HG03378 (cell line): Measurements from ENCODE around the gene CNTLN.
"Not testable (repeated sequence)": the region's sequence is repeated elsewhere in the genome, so short reads cannot be mapped to it uniquely, and the experiment has no call there.

Experiments used
- ATAC-seq: cut with Tn5 transposase; IDR thresholded peaks from one replicate; pipeline ENCODE4 v1.9.1; 2021; ENCODE audit warnings: mild to moderate bottlenecking, moderate library complexity; ENCODE audit not compliant: unreplicated experiment

CNTLN gene

DNA sequence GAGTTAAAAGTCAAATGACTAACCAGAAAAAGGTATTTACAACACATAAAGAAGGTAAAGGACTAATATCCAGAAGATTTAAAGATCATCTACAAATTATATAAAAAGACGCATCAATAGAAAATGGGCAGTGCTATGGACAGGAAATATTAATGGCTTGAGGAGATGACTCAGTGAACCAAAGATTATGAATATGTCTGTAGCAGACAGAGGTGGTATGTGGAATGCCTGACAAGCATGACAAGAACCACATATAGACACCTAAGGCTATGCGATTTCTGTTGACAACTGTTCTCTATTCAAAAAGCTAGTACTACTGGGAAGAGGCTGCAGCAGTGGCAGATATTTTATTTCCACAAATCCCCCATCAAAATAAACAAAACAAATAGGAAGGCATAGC, 267.0 kb downstream of the CNTLN start:
- no peak for ATAC-seq

DNA sequence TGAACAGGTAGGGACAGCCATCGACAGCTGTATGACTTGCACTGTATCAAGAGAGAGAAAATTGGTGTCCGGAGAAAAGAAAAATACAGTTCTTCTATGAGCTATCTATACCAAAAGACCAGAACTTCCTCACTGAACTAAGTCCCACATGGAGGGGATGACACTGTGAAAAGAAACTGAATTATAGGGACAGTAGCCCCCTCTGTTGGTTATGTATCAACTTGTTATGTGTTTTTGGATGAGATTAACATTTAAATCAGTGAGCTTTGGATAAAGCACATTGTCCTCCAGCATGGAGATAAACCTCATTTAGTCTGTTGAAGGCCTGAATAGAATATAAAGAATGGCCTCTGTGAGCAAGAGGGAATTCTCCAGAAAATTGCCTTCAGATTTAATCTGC, 267.5 kb downstream of the CNTLN start:
- no peak for ATAC-seq

DNA sequence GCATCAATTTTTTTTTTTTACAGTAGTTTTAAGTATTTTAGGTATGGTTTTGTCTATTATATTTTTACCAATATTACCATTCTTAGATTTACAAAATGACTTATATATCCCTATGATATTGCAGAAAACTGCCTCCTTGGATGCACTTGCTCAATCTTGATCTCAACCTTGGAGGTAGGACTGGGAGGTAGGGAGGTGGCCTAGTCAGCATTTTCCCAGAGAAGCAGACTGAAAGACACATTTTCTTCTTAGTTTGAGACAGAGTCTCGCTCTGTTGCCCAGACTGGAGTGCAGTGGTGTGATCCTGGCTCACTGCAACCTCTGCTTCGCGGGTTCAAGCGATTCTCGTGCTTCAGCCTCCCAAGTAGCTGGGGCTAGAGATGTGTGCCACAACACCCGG, 268.7 kb downstream of the CNTLN start:
- no peak for ATAC-seq

DNA sequence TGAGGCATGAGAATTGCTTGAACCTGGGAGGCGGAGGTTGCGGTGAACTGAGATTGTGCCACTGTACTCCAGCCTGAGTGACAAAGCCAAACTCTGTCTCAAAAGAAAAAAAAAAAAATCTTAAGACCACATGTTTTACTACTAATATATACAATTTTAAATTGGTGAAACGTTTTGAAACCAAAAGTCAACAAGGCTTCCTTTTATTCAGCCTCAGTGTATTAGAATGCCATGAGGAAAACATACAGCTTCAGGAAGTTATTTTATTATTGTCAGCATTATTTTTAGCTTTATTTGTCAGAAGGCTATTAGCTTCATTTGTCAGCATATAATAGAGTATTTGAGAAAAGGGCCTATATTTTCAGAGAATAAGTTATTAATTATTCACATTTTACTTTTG, 280.1 kb downstream of the CNTLN start:
- no peak for ATAC-seq

DNA sequence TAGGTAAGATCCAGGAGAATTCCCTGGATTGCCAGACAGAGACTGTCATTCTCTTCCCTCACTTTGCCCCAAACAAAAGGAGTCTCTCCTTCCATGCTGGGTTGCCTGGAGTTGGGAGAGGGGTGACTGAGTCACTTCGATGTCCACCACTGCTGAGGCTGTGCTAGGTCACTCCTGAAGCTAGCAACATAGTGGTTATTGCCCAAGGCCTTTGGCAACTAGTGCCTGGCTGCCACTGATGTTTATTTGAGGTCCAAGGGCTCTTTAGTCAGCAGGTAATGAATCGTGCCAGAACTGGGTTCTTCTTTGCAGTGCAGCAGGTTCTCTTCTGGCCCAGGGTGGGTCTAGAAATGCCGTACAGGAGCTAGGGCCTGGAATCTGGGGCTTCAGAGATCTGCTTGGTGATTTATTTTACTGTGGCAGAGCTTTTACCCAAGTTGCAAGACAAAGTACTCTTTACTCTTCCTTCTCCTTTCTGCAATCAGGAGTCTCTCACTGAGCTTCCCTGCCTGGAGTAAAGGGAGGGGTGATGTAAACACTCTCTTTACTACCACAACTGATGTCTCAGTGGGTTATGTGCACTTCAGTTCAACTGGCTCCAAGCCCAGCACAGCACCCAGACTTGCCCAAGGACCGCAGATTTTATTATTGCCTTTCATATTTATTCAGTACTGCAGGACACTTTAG, 288.3 kb downstream of the CNTLN start:
- ATAC-seq: no peak

DNA sequence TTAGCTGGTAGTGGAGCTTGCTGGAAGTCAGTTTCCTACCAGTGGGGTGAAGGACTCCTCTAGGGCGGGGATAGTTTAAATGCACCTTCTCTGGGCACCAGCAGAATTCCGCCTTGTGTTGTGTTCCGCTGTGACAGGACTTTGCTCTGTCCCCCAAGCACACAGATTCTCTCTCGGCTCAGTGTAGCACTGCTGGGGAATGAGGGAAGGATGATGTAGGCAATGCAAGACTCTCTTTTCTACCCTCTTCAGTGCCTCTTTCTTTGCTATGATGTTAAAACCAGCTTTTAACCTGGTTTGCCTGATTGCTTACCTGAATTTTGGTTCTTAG, 288.8 kb downstream of the CNTLN start:
- ATAC-seq: no peak

DNA sequence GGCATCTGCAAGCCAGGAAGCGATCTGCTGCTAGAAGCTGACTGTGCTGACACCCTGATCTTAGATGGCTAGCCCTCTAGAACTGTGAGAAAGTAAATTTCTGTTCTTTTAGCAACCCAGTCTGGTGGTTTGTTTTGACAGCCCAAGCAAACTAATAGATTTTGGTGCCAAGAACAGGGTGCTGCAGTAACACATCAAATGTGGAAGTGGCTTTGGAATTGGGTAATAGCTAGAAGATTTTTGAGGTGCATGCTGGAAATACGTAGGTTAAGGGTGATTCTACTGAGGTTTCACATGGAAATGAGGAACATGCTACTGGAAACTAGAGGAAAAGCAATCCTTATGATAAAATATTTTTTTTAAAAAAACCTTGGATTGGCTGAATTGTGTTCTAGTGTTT, 290.5 kb downstream of the CNTLN start:
- no peak for ATAC-seq

DNA sequence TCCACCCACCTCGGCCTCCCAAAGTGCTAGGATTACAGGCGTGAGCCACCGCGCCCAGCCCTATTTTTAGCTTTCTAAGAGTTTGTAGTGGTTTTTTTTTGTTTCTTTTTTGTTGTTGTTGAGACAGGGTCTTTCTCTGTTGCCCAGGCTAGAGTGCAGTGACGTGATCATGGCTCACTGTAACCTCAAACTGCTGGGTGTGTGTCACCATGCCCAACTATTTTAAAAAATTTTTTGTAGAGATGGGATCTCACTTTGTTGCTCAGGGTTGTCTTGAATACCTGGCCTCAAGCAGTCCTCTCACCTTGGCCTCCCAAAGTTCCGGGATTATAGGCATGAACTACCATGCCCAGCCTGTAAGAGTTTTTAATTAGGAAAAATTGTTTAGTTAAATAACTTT, 298.7 kb downstream of the CNTLN start:
- no peak for ATAC-seq

DNA sequence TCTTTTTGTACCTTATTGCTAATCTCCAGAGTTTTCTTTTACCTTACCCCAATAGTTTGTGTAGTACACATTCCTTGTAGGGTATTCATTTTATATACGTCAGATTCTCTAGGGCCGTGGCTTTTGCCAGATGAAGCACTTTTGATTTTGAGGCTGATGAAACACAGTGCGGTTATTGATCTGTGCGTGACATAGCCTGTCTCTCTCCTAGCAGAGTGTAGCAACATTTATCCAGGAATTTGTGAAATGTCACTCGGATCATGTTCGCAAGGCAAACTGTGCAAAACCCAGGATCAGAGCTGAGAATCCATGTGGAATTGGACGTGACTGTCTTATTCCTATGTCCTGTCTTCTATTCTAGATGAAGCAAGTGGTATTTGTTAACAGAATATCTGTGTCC, 302.0 kb downstream of the CNTLN start:
- ATAC-seq: no peak

DNA sequence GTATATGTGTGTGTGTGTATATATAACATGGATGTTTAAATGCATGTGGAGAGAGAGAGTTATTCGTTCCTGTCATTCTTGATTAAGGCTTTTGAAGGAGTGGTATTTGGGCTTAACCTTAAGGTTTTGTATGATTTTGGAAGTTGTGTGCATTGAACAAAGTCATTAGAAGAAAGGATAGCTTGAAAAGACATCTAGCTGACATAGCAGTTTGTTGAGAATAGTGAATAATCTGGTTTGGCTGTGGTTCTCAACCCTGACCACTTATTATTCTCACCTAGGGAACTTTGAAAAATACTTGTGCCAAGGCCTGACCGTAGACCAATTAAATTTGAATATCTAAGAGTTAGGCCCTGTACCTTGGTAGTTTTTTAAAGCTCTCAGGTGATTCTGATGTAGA, 303.0 kb downstream of the CNTLN start:
- no peak for ATAC-seq

DNA sequence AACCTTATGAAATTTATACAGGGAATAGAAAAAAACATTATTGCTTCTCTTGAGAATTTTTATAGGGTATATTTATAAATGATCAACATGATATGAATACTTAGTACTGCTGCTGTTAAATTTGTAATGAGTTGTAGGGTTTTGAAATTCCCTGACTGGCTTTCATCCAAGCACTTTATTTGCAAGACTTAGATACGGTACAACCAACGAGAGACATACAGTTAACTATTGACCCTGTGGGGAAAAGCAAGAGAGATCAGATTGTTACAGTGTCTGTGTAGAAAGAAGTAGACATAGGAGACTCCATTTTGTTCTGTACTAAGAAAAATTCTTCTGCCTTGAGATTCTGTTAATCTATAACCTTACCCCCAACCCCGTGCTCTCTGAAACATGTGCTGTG, 310.3 kb downstream of the CNTLN start:
- ATAC-seq: not testable (repeated sequence)

DNA sequence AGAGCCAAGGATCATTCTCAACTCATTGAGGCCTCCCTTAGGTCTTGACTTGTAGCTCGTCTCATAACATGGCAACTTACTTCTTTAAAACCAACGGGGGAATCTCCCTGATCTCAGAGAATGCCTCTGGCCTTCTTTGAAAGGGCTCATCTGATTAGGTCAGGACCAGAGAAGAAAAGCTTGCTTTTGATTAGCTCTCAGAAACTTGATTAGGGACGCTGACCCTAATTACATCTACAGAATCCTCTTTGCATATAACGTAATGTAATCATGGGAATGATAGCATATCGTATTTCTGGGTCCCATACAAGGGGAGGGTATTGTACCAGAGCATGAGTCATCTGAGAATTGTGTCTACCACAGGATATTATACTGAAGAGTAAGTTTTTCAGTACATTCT, 318.9 kb downstream of the CNTLN start:
- no peak for ATAC-seq

DNA sequence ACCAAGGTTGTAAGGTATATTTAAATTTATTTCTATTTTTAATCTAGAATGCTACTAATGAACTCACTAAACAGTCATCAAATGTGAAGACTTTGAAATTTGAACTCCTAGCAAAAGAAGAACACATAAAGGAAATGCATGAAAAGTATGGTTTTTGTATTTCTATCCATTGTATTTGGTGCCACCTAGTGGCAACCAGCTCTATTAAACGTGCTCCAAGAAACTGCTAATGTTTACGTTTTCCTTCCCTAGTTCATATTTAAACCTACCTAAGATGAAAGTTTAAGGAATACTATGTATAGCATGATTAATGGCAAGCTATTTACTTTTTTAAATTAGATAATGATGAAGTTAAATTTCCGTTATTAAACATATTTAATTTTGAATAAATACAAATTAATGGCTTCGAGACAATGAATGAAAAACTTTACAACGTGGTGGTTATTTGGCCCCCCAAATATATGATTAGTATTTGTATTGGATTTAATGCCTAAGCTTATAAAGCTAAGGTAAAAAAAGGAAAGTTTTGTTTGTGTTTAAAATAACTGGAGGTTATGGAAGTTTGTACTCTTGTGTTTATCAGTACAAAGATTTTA, 328.1 kb downstream of the CNTLN start:
- ATAC-seq: peak; percentile 77

DNA sequence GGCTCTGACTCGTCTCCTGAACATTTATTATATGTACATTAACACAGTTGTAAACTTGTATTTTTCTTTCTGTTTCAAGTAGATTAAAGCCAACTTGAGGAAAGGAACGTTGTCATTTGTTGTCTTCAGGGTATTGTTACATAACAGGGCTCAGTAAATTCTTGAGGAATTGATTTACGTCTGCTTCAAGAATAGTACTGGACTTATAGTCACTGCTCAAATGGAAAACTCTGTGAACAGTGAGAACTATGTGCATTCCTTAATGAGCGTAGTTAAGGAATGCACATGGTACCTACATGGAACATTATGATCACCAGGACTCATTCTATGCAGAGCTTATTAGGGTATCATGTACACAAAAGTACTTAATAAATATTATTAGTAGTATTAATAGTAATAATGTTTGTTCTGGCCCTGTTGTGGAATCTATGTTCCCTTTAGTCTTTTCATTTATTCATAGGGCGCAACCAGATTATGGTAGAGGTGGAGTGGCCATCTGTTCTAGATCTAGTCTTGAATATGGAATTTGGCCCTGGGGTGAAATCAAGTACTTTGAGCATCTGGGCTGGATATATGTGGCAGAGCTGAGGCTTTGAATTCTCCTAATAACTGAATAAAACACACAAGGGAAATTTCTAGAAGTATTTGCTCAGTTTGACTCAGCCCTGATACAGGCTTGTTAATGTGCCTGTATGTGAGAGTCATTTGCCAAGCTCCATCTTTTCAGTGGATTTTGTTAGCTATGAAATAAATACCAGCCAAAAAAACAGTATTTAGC, 335.4 kb downstream of the CNTLN start:
- no peak for ATAC-seq

DNA sequence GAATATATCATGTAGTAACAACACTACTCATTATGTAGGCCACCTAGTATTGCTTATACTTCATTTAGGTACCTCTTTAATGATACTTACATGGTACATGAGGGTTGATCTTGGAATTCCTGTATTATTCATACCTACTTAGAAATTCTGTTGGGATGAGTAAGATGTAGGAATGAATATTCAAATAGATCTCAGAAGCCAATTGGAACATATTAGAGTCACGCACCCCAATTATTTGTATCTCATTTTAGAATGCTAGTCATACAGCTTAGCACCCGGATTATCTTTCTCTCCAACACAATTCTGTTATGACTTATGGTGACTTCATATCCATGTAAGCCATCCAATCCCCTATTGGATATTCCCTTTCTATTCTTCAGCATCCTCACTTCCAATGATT, 337.3 kb downstream of the CNTLN start:
- no peak for ATAC-seq

DNA sequence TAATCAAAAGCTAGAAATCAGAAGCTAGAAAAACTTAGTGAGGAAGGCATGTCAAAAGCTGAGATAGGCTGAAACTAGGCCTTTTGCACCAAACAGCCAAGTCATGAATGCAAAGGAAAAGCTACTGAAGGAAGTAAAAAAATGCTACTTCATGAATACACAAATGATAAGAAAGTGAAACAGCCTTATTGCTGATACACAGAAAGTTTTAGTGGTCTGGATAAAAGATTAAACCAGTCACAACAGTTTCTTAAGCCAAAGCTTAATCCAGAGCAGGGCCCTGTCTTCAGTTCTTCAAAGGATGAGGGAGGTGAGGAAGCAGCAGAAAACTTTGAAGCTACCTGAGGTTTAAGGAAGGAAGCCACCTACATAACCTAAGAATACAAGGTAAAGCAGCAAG, 341.6 kb downstream of the CNTLN start:
- ATAC-seq: peak; percentile 83

DNA sequence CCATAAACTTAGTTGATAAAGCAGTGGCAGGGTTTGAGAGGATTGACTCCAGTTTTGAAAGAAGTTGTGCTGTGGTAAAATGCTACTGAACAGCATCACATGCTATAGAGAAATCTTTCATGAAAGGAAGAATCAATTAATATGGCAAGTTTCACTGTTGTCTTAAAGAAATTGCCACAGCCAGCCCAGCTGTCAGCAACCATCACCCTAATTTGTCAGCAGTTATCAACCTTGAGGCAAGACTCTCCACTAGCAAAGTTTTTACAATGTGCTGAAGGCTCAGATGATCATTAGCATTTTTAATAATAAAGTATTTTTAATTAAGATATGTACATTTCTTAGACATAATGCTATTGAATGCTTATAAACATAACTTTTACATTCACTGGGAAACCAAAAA, 343.0 kb downstream of the CNTLN start:
- no peak for ATAC-seq

DNA sequence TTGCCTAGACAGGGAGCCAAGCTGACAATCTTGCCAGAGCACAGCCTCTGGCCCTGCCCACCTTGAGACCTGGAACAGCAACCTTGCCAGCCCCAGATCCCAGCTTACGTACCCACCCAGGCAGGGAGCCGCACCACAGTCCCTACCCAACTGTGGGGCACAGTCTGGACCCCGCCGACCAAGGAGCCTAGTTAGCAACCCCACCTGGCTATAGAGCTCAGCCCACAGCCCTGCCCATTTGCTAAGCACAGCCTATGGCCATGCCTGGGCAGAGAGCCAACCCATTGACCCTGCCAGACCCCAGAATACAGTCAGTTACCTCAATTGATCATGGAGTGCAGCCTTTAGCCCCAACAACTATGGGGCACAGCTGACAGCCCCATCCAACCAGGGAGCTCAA, 346.1 kb downstream of the CNTLN start:
- no peak for ATAC-seq

DNA sequence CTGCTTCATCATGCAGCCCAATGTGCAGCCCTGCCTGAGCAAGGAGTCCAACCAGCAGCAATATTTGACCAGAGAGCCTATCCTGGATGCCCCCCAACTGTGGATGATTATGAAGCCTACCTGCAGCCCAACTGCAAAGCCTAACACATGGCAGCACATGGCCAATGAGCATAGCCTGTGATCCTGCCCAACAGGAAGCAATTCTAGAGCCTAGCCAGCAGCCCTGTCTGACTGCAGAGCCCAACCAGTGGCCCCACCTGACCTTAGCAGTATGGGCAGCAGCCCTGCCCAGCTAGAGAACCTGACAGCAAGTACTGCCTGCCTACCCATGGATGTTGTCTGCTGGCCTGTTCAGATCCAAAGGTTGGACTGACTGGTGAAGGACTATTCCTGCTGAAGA, 346.7 kb downstream of the CNTLN start:
- no peak for ATAC-seq

DNA sequence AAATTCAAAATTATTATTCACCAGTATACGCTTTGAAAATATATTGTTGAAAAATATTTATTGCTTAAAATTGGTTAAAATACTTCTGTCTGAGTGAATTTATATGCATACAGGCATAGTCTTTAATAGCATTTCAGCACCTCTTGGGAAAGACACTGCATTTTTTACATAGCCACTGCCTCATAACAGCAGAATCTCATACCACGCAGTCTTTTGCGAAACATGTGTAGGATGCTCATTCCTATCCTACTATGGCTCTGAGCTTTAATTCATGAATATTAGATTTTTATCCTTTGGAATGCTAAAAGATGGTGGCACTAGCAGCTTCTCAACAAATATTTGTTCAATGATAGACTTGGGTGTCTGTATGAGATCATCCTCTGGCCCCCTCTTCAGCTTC, 350.1 kb downstream of the CNTLN start:
- ATAC-seq: no peak

DNA sequence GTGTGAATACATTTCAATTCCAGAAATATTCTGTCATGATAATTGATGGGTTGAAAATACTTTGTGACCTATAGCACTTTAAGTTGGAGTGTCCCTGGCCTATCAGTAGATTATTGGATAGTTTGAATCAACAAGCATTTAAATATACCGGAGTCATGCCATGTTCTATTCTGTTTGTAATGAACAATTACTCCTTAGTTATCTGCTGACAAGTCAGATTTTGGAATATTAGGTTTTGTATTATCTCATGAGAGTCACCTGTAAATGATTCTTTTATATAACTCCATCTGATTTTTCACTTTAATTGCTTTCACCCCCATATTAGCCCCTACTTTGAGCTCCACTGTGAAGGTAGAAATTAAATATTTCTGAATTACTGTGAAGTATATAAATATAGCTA, 351.6 kb downstream of the CNTLN start:
- ATAC-seq: no peak

DNA sequence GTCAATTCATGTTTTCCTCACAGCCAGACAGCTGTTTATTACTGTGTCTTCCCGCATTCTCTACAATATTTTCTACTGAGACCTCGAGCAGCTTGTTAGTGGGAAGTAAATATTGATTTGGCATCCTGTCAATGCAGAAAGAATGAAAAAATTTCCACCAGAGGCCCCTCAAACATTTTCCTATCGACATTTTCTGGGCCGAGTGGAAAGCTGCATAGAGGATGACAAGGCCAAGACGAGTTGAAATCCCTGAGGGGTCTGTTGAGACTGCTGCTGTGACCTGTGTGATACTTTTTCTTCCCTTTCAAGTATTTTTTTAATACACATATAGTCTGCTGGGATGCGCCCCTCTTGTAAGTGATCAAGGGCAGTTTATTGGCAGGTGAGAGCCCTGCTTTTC, 352.6 kb downstream of the CNTLN start:
- no peak for ATAC-seq

DNA sequence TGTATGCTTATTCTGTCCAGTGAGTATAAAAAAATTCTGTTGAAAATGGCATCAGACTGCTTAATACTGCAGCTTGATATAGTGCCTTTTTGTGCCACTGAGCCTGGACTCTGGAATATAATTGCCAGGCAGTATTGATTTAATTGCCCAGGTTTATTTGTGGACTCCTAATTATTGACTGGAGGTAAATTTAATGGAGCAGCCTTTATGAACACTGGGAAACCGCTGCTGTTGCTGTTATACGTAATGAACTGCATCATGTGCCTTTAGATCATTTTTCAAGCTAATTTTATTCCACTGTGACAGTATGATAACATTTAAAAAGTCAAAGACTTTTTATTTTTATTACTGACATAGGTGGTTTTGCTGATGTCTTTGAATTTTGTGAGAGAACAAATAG, 353.8 kb downstream of the CNTLN start:
- ATAC-seq: no peak
